HCEC 1CT (cell line): Measurements from ENCODE around the gene C20orf202.

Source experiments
- DNase-seq: peaks from one replicate; pipeline ENCODE4 v3.0.0-alpha.2; 2017

C20orf202 gene

GRCh38 chr20:1184638-1185315, 18.5 kb upstream of the C20orf202 start, which contains the start of gene TMEM74B:
Gene TMEM74B (minus strand): TSS chr20:1184981. CDS start chr20:1183801, 1,180 bp downstream.
- DNase-seq: no peak

DNA sequence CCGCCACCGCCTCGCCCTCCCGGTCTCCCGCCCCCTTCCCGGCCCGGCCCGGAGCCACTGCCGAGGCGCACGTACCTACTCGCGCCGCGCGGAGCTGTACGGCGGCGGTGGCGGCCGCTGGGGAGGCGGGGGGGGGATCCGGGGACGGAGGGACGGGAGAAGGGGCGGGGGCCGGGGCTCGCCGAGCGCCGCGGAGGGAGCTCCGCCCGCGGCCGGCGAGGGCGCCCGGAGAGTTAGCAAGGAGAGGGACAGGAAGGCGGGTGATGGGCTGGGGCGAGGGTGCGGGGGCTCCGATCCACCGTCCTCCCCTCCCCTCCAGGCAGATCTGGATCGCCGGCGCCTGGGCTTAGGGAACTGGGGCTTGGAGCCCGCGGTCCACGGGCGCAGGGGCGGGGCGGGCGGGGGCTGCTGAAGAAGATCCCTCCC, 17.9 kb upstream of the C20orf202 start:
- DNase-seq: no peak

DNA sequence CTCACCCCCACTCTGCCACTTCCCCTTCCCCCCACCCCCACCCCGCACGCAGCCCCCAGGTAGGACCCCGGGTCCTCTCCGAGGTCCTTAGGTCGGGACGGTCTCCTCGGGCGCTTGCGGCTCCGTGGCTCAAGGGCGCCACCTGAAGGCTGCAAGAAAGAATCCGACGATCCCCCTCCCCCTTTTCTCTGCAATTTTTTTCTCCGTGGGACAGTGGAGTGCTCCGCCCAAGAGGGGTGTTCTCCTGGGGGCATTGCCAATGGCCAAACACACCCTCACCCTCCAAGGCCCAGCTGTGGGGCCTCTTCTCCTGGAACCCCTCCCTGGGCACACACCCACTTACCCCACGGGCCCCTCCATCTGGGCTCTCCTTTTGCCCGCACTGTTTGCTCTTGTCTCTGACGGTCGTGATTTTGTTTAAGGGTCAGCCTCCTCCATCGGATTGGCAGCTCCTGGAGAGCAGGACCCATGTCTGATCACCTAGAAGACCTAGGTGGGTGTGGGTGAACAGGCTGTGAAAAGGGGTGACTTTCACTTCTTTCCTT, 17.4 kb upstream of the C20orf202 start:
- peak; percentile 22 for DNase-seq

DNA sequence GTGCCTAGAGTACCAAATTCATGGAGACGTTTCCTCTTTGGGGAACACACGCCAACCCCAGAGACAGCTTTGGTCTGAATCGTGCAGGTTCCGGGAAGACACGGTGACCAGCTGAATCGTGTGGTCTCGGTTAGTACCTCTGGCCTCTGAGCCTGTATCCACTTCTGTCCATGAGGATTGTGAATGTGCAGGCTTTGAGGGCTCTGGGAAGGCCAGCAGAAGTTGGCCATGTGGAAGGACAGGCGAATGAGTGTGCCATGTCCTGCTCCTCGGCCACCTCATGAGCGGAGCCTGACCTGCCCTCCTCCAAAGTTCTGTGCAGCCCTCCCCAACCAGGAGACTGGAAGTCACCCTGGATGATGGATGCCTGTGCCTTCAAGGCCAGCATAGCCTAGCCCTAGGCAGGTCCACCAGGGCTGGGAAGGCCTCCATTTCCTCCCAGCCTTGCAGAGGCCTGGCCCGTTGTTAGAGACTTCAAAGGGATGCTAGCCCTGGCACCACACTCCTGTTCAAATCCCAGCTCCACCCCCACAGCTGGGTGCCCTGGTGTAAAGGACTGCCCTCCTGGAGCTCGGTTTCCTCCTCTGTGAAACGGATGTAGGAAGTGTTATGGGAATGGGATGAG, 16.8 kb upstream of the C20orf202 start:
- no peak for DNase-seq

GRCh38 chr20:1187605-1188171, 15.6 kb upstream of the C20orf202 start:
- no peak for DNase-seq

DNA sequence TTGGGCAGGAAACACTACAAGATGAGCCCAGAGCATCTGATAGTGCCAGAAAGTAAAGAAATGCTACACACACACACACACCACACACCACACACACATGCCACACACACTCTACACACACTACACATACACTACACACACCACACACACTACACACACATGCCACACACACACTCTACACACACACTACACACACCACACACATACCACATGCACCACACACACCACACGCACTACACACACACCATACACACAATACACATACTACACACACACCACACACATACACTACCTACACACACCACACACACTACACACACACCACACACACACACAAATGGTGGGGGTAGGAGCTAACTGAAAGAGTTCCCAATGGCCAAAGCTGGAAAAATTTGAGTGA, 14.9 kb upstream of the C20orf202 start:
- no peak for DNase-seq

DNA sequence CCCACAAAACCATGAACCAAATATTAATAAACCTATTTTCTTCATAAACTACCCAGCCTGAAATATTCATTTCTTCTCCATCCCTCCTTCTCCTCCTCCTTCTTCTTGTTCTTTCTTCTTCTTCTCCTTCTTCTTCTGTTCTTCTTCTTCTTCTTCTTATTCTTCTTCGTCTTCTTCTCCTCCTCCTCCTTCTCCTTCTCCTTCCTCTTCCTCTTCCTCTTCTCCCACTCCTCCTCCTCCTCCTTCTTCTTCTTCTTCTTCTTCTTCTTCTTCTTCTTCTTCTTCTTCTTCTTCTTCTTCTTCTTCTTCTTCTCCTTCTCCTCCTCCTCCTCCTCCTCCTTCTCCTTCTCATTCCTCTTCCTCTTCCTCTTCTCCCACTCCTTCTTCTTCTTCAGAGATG, 13.4 kb upstream of the C20orf202 start:
- no peak for DNase-seq

DNA sequence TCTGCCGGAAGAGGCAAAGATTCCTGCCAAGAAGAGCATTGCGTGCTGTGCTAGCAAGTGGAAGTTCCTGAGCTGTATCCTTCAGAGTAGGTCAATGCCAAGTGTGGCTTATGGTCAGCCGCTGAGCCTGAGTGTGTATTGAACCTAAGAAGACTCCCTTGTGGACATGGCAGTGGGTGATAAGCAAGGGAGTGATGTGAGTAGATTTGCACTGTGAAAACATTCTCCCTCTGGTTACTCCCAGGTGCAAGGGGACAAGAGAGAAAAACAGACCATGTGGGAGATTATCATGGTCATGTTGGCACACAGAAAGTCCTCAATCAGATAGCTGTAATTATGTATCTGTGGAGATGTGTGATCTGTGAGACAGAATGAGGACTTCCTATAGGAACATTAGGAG, 12.4 kb upstream of the C20orf202 start:
- DNase-seq: no peak

DNA sequence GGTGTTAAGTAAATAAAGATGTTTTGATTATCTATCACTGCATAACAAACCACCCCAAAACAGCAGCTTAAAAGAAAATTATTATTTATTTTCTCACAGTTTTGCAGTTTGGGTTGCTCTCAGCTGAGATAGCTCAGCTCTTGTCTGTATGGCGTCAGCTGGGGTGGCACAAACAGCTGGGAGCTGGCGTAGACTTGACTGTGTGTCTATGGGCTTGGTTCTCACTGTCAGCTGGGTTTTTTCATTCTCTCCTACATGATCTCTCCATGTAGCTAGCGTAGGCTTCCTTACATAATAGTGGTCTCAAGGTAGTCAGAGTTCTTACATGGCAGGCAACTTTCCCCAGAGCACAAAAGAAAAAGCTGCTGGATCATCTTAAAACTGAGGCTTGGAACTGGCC, 12.0 kb upstream of the C20orf202 start:
- no peak for DNase-seq

DNA sequence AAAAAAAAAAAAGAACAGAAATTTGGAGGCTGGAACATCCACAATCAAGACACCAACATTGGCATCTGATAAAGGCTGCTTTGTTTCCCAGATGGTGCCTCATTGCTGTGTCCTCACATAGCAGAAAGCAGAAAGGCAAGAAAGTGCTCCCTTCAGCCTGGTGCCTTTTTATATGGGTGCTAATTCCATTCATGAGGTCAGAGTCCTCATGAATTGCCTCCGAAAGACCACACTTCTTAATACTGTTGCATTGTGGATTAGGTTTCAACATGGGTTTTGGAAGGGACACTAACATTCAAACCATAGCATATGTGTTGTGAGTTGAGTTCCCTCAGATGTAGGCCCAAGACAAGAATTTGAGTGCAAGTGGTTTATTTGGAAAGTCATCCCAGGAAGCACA, 8.0 kb upstream of the C20orf202 start:
- no peak for DNase-seq

- no peak for DNase-seq
These were observed 6.6 kb upstream of the C20orf202 start for GRCh38 chr20:1196634-1197033.

DNA sequence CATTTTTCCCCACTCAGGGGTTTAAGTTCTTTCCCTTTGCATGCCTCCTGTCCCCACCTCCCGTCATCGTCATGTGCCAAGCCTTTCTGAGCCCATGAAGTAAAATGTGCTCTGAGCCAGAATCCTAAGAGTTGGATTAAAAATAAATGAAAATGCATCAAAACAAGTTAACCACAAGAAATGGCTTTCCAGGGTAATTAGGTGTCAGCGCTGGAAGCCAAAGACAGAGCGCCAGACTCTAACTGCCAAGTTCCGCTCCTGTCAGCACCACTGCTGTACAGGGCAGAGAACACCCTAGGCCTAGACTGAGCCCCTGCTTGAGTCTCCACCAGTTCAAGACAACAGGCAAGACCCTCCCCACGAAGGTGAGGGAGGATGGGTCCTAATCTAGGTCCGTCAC, 5.5 kb upstream of the C20orf202 start:
- DNase-seq: no peak

DNA sequence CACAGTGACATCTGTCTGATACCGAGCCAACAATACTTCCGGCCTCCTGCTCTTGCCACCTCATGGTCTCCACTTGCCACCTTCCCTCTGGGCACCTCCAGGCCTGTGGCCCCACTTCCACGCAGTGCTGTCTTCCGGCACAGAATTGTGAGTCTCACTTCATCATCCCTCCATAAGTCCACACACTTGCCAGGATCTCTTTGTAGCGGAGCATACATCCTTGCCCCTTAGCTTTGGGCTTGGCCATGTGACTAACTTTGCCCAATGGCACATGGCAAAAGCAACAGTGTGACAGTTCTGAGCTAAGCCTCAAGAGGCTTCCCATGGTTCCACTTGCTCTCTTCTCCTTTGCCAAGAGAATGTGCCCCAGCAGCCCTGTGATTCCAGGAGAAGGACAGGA, 4.5 kb upstream of the C20orf202 start:
- DNase-seq: no peak

DNA sequence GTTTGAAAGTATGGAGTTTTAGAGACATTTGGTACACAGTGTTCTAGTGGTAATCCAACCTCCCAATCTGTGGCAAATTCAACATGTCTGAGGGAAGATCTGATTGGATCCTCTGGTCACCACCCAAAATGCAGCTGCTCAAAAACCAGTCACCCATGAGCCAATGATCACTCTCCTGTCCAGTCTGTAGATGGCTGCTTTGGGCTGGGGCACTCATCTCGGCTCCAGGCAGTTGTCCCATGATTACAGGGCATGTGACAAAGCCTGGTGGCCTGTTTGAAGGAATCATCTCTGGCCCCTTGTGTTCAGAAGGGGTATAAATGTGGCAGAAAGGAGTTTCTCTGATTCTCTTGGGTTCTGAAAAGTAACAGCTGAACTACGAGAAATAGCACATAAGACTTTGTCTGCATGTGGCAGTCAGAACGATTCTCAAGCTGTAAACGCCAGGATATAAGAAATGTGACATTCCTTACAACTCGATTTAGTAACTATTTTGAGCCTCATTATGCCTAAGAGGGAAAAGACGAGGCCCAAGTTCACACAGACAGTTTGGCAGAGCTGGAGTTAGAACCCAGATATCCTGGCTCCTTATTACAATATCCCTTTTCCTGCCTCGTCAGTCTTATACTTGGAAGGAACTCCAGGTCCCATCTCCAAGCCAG, 3.9 kb upstream of the C20orf202 start:
- DNase-seq: no peak

DNA sequence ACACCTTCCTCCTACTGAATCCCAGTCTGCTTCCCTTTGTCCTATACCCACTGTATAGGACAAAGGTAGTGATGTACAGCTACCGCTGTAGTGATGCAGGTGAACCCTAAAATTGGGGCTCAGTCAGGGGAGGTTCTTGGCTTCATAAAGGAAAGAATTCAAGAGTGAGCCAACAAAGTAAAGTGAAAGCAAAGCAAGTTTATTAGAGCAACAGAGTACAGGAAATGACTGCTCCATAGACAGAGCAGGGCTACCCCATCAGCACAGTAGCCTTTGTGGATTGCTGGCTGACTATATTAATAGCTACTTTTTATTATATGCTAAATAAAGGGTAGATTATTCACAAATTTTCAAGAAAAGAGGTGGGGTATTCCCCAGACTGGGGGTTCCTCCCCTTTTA, 3.3 kb upstream of the C20orf202 start:
- no peak for DNase-seq

GRCh38 chr20:1203630-1204029, 376 bp downstream of the C20orf202 start:
- DNase-seq: no peak

- no peak for DNase-seq
These were observed 859 bp downstream of the C20orf202 start for GRCh38 chr20:1204113-1204512.

- no peak for DNase-seq
These were observed 1.3 kb downstream of the C20orf202 start for GRCh38 chr20:1204576-1204975.

DNA sequence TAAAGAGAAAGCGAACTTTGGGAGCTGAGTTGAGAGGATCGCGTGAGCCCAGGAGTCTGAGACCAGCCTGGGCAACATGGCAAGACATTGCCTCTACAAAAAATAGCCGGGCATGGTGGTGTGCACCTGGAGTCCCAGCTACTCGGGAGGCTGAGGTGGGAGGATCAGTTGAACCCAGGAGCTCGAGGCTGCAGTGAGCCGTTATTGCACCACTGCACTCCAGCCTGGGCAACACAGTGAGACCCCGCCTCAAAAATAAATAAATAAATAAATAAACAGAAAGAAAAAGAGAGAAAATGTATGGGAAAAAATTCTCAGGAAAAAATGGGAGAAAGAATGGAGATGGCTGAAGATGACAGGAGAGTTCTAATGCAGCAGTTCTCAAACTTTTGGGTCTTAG, 2.5 kb downstream of the C20orf202 start:
- no peak for DNase-seq

GRCh38 chr20:1206366-1207148, 3.3 kb downstream of the C20orf202 start:
- no peak for DNase-seq

- DNase-seq: no peak
These were observed 4.1 kb downstream of the C20orf202 start for GRCh38 chr20:1207293-1207878.
